Mesendoderm (in vitro differentiated cells): ENCODE results near the gene GSTO2.

ENCODE experiments used
- DNase-seq: peaks from one replicate; pipeline ENCODE4 v3.0.0; 2013
- H2AK5ac ChIP-seq: 2 replicates; pipeline ENCODE4 v1.6.1; 2013; ENCODE audit warnings: low read length, inconsistent platforms
- H2BK120ac ChIP-seq: 2 replicates; pipeline ENCODE4 v1.6.1; 2013; ENCODE audit warnings: low read depth, mild to moderate bottlenecking, low read length, moderate library complexity, mixed read lengths
- H2BK15ac ChIP-seq: replicated peaks from 2 replicates; pipeline ENCODE4 v1.6.1; 2013; ENCODE audit warnings: low read depth, mild to moderate bottlenecking, moderate library complexity
- H2BK5ac ChIP-seq: 2 replicates; pipeline ENCODE4 v1.6.1; 2013; ENCODE audit warnings: low read length, inconsistent platforms
- H3K18ac ChIP-seq: 2 replicates; pipeline ENCODE4 v1.6.1; 2013; ENCODE audit warnings: mild to moderate bottlenecking, low read length, mixed read lengths
- H3K23ac ChIP-seq: one replicate; pipeline ENCODE4 v1.6.1; 2013; ENCODE audit warnings: low read length
- H3K27ac ChIP-seq: 2 replicates; pipeline ENCODE4 v1.5.1; 2013; ENCODE audit warnings: low read depth, mild to moderate bottlenecking, inconsistent platforms, low read length, moderate library complexity
- H3K27me3 ChIP-seq: 2 replicates; pipeline ENCODE4 v1.6.1; 2013; ENCODE audit warnings: low read length, control low read depth, mild to moderate bottlenecking, inconsistent platforms; ENCODE audit not compliant: insufficient read depth, poor library complexity
- H3K36me3 ChIP-seq: 2 replicates; pipeline ENCODE4 v1.6.1; 2013; ENCODE audit warnings: low read length, inconsistent platforms; ENCODE audit not compliant: control insufficient read depth, insufficient read depth
- H3K4ac ChIP-seq: one replicate; pipeline ENCODE4 v1.6.1; 2013; ENCODE audit warnings: low read depth, mild to moderate bottlenecking, low read length, moderate library complexity
- H3K4me1 ChIP-seq: 2 replicates; pipeline ENCODE4 v1.6.1; 2013; ENCODE audit warnings: low read depth, low read length, inconsistent platforms; ENCODE audit not compliant: control insufficient read depth
- H3K4me2 ChIP-seq: 2 replicates; pipeline ENCODE4 v1.6.1; 2013; ENCODE audit warnings: low read length
- H3K4me3 ChIP-seq: 2 replicates; pipeline ENCODE4 v1.5.1; 2013; ENCODE audit warnings: mild to moderate bottlenecking, low read length
- H3K56ac ChIP-seq: one replicate; pipeline ENCODE4 v1.6.1; 2013; ENCODE audit warnings: low read length
- H3K79me1 ChIP-seq: 2 replicates; pipeline ENCODE4 v1.6.1; 2013; ENCODE audit warnings: low read length, inconsistent platforms
- H3K79me2 ChIP-seq: 2 replicates; pipeline ENCODE4 v1.6.1; 2013; ENCODE audit warnings: mild to moderate bottlenecking, low read length; ENCODE audit not compliant: control insufficient read depth, insufficient read depth
- H3K9ac ChIP-seq: 2 replicates; pipeline ENCODE4 v1.6.1; 2013; ENCODE audit warnings: low read length, inconsistent platforms
- H4K5ac ChIP-seq: one replicate; pipeline ENCODE4 v1.6.1; 2013; ENCODE audit warnings: low read length
- H4K8ac ChIP-seq: one replicate; pipeline ENCODE4 v1.6.1; 2013; ENCODE audit warnings: low read depth, mild to moderate bottlenecking, control low read depth, low read length, moderate library complexity
- WGBS: extraction: QIAGEN DNeasy Blood & Tissue Kit; methylation state at CpG from one replicate; pipeline ENCODE4 v1.1.7; 2013; ENCODE audit warnings: low lambda C conversion rate, missing lambda C conversion rate; ENCODE audit not compliant: insufficient coverage; ENCODE audit errors: extremely low coverage; 5-methylcytosine and 5-hydroxymethylcytosine counted together

Gene GSTO2

GRCh38 chr10:104333032-104333727 is 64.2 kb downstream of the GSTO2 start:
- Histone ChIP-seq H3K9ac (peak overlapping the region; percentile 26), H2BK15ac (no peak overlapping the region), H2BK5ac (peak overlapping the region; percentile 39), H3K4ac (no peak overlapping the region), H4K5ac (no peak overlapping the region), H3K79me1 (peaks cover 47% of the 10 kb centered on the region), H4K8ac (no peak overlapping the region), H3K18ac (no peak overlapping the region), H3K27ac (no peak overlapping the region), H3K36me3 (no peaks in the 10 kb centered on the region), H3K79me2 (peaks cover 95% of the 10 kb centered on the region), H3K4me3 (no peak overlapping the region), H3K4me2 (peak overlapping the region; percentile 15), H3K4me1 (peaks cover 64% of the 10 kb centered on the region), H2BK120ac (no peak overlapping the region), H2AK5ac (peak overlapping the region; percentile 60), H3K27me3 (no peaks in the 10 kb centered on the region), H3K56ac (peak overlapping the region; percentile 44), H3K23ac (no peak overlapping the region)
- WGBS, result no CpG with 5 or more reads among the region's 13 CpGs
- DNase-seq, result peak; percentile 76

- Histone ChIP-seq H3K27ac (no peak overlapping the region), H4K8ac (no peak overlapping the region), H3K27me3 (no peaks in the 10 kb centered on the region), H4K5ac (no peak overlapping the region), H3K4ac (no peak overlapping the region), H3K56ac (peak overlapping the region; percentile 44), H3K18ac (no peak overlapping the region), H2BK5ac (peak overlapping the region; percentile 39), H2BK15ac (no peak overlapping the region), H3K4me1 (peaks cover 57% of the 10 kb centered on the region), H3K36me3 (no peaks in the 10 kb centered on the region), H2AK5ac (peak overlapping the region; percentile 60), H3K79me2 (peaks cover 88% of the 10 kb centered on the region), H3K4me3 (no peak overlapping the region), H3K23ac (no peak overlapping the region), H3K4me2 (no peak overlapping the region), H2BK120ac (no peak overlapping the region), H3K9ac (peak overlapping the region; percentile 26), H3K79me1 (peaks cover 41% of the 10 kb centered on the region)
- no peak for DNase-seq
- WGBS, result no CpG with 5 or more reads among the region's 15 CpGs
These were observed 64.9 kb downstream of the GSTO2 start for GRCh38 chr10:104333728-104334373.

- H3K4me1 ChIP-seq, result peaks cover 55% of the 10 kb centered on the region
These were observed 65.6 kb downstream of the GSTO2 start for GRCh38 chr10:104334561-104334960.

GRCh38 chr10:104334965-104335650 is 66.1 kb downstream of the GSTO2 start:
- no peak overlapping the region for H3K23ac ChIP-seq
- H3K79me1 ChIP-seq, result peaks cover 33% of the 10 kb centered on the region
- no peak overlapping the region for H4K5ac ChIP-seq
- H3K79me2 ChIP-seq, result peaks cover 76% of the 10 kb centered on the region
- no peak overlapping the region for H2BK120ac ChIP-seq
- no peak for DNase-seq
- H3K4ac ChIP-seq, result no peak overlapping the region
- peaks cover 54% of the 10 kb centered on the region for H3K4me1 ChIP-seq
- H3K27ac ChIP-seq, result no peak overlapping the region
- no peak overlapping the region for H3K56ac ChIP-seq
- H3K4me2 ChIP-seq, result no peak overlapping the region
- no peaks in the 10 kb centered on the region for H3K36me3 ChIP-seq
- H2AK5ac ChIP-seq, result no peak overlapping the region
- no peak overlapping the region for H3K9ac ChIP-seq
- no CpG with 5 or more reads among the region's 13 CpGs for WGBS
- H2BK15ac ChIP-seq, result no peak overlapping the region
- no peak overlapping the region for H2BK5ac ChIP-seq
- H4K8ac ChIP-seq, result no peak overlapping the region
- H3K4me3 ChIP-seq, result no peak overlapping the region
- no peak overlapping the region for H3K18ac ChIP-seq
- no peaks in the 10 kb centered on the region for H3K27me3 ChIP-seq

More at GRCh38 chr10:104334561-104334960, 65.6 kb downstream of the GSTO2 start:
- no peak overlapping the region for H2BK15ac ChIP-seq
- DNase-seq, result no peak
- H3K79me1 ChIP-seq, result peaks cover 38% of the 10 kb centered on the region
- WGBS, result no CpG with 5 or more reads among the region's 6 CpGs
- H3K4me3 ChIP-seq, result no peak overlapping the region
- peaks cover 81% of the 10 kb centered on the region for H3K79me2 ChIP-seq
- H2BK5ac ChIP-seq, result no peak overlapping the region
- H3K27me3 ChIP-seq, result no peaks in the 10 kb centered on the region
- no peak overlapping the region for H2BK120ac ChIP-seq
- no peaks in the 10 kb centered on the region for H3K36me3 ChIP-seq
- no peak overlapping the region for H3K4ac ChIP-seq
- H3K56ac ChIP-seq, result no peak overlapping the region
- H3K4me2 ChIP-seq, result no peak overlapping the region
- H3K9ac ChIP-seq, result no peak overlapping the region
- H2AK5ac ChIP-seq, result no peak overlapping the region
- no peak overlapping the region for H3K27ac ChIP-seq
- H3K18ac ChIP-seq, result no peak overlapping the region
- H4K5ac ChIP-seq, result no peak overlapping the region
- H4K8ac ChIP-seq, result no peak overlapping the region
- H3K23ac ChIP-seq, result no peak overlapping the region

GRCh38 chr10:104336821-104337467 is 68.0 kb downstream of the GSTO2 start:
- WGBS, result no CpG with 5 or more reads among the region's 12 CpGs
- peak overlapping the region; percentile 98 for H3K18ac ChIP-seq
- H3K4me3 ChIP-seq, result peak overlapping the region; percentile 83
- peak overlapping the region; percentile 88 for H3K4me2 ChIP-seq
- peak overlapping the region; percentile 45 for H3K27ac ChIP-seq
- peak overlapping the region; percentile 61 for H3K4ac ChIP-seq
- H2AK5ac ChIP-seq, result no peak overlapping the region
- peak overlapping the region; percentile 82 for H2BK5ac ChIP-seq
- H4K8ac ChIP-seq, result no peak overlapping the region
- no peaks in the 10 kb centered on the region for H3K27me3 ChIP-seq
- peak overlapping the region; percentile 39 for H2BK120ac ChIP-seq
- H3K23ac ChIP-seq, result no peak overlapping the region
- H3K9ac ChIP-seq, result peak overlapping the region; percentile 95
- DNase-seq, result peak; percentile 86
- no peaks in the 10 kb centered on the region for H3K36me3 ChIP-seq
- peaks cover 39% of the 10 kb centered on the region for H3K4me1 ChIP-seq
- H2BK15ac ChIP-seq, result no peak overlapping the region
- peaks cover 58% of the 10 kb centered on the region for H3K79me2 ChIP-seq
- H4K5ac ChIP-seq, result no peak overlapping the region
- H3K56ac ChIP-seq, result peak overlapping the region; percentile 97
- peaks cover 27% of the 10 kb centered on the region for H3K79me1 ChIP-seq
